Measurements from ENCODE around the gene DMD.

GRCh38 chrX:31350808-31351074 is 1860.6 kb downstream of the DMD start:
- no peak for TF ChIP-seq CTCF (conservative IDR thresholded peaks at IDR 0.05)
- no peak for TF ChIP-seq ZFX (IDR thresholded peaks at IDR 0.05)

All from C4-2B (cell line).